Peyer's patch (tissue), 4 donors: ENCODE results near the gene NDUFB3. TPM values are rescaled to one million over a fixed set of nuclear protein-coding genes. Genes with fewer than 3 reads are reported as not detected.

Experiments used
- DNase-seq, 3 donors: peaks; one replicate each; pipeline ENCODE4 v3.0.0-alpha.2; 2017 to 2019
- H3K27ac ChIP-seq, 4 donors: fragments of 200-600 bp; sonication (generic); one replicate each; pipeline ENCODE4 v1.5.1; 2016 to 2019
- H3K27me3 ChIP-seq, 2 donors: fragments of 200-600 bp; sonication (generic); one replicate each; pipeline ENCODE4 v1.5.1; 2019
- H3K36me3 ChIP-seq, 3 donors: fragments of 200-600 bp; sonication (generic); one replicate each; pipeline ENCODE4 v1.5.1; 2016 to 2019
- H3K4me1 ChIP-seq, 4 donors: fragments of 200-600 bp; sonication (generic); one replicate each; pipeline ENCODE4 v1.5.1; 2016 to 2019
- H3K4me3 ChIP-seq, 4 donors: fragments of 200-600 bp; sonication (generic); 1 replicate in 3 of 4; 2 replicates in 1 of 4; pipeline ENCODE4 v1.5.1; 2016 to 2019; ENCODE audit warnings: mild to moderate bottlenecking in 1 of 4
- H3K9me3 ChIP-seq, 4 donors: fragments of 200-600 bp; sonication (generic); one replicate each; pipeline ENCODE4 v1.5.1; 2016 to 2019; ENCODE audit warnings: mild to moderate bottlenecking in 1 of 4
- CTCF ChIP-seq, 6 experiments: fragments of 450-650 bp in 4 of 6; fragments of 200-600 bp in 2 of 6; sonication (generic) in 1 of 6; IDR thresholded peaks; one replicate each; pipeline ENCODE4 v1.5.1; 2017 to 2019; ENCODE audit warnings: antibody characterized with exemption in 6 of 6, mild to moderate bottlenecking in 3 of 6, moderate library complexity in 1 of 6
- POLR2A ChIP-seq, 2 donors: fragments of 450-650 bp; IDR thresholded peaks; one replicate each; pipeline ENCODE4 v1.5.1; 2017; ENCODE audit warnings: antibody characterized with exemption in 2 of 2, mild to moderate bottlenecking in 2 of 2, moderate library complexity in 2 of 2
- total RNA-seq, 4 donors: library from RNA; depleted of rRNA; stranded (reverse); fragments of >200 nt; gene quantifications; one replicate each; pipeline ENCODE4 v1.1.0, GENCODE V29; 2016

NDUFB3 gene
- total RNA-seq, 4 donors from 2014 or later: 45.7 to 96.2 (median 75.1) TPM

GRCh38 chr2:201074996-201075395 lies 3.2 kb downstream of the NDUFB3 start:
- DNase-seq: no peak
- Histone ChIP-seq H3K4me3 (no peak overlapping the region), H3K27me3 (no peaks in the 10 kb centered on the region), H3K27ac (no peak overlapping the region), H3K36me3 (peaks cover 0 to 12% (median 0%) of the 10 kb centered on the region in 3 donors), H3K4me1 (peaks cover 0 to 23% (median 5%) of the 10 kb centered on the region in 4 donors), H3K9me3 (no peaks in the 10 kb centered on the region)
- TF ChIP-seq CTCF (IDR thresholded peaks at IDR 0.05): no peak
- TF ChIP-seq POLR2A (IDR thresholded peaks at IDR 0.05): no peak

GRCh38 chr2:201084863-201085262 lies 13.1 kb downstream of the NDUFB3 start:
- Histone ChIP-seq H3K36me3 (peaks cover 0 to 70% (median 0%) of the 10 kb centered on the region in 3 donors), H3K4me3 (no peak overlapping the region), H3K4me1 (no peaks in the 10 kb centered on the region), H3K27ac (no peak overlapping the region), H3K27me3 (no peaks in the 10 kb centered on the region), H3K9me3 (no peaks in the 10 kb centered on the region)
- no peak for TF ChIP-seq CTCF (IDR thresholded peaks at IDR 0.05)
- no peak for TF ChIP-seq POLR2A (IDR thresholded peaks at IDR 0.05)
- no peak for DNase-seq

- H3K9me3 ChIP-seq: no peaks in the 10 kb centered on the region
- H3K4me1 ChIP-seq: no peaks in the 10 kb centered on the region
- no peak for TF ChIP-seq POLR2A (IDR thresholded peaks at IDR 0.05)
- TF ChIP-seq CTCF (IDR thresholded peaks at IDR 0.05): no peak
- H3K27me3 ChIP-seq: no peaks in the 10 kb centered on the region
- H3K36me3 ChIP-seq: peaks cover 0 to 22% (median 0%) of the 10 kb centered on the region in 3 donors
- no peak overlapping the region for H3K4me3 ChIP-seq
- DNase-seq: no peak
- no peak overlapping the region for H3K27ac ChIP-seq
Observed at GRCh38 chr2:201090574-201090973, 18.8 kb downstream of the NDUFB3 start.

- H3K27me3 ChIP-seq: no peaks in the 10 kb centered on the region
- no peaks in the 10 kb centered on the region for H3K9me3 ChIP-seq
- H3K4me3 ChIP-seq: no peak overlapping the region
- H3K27ac ChIP-seq: no peak overlapping the region
- H3K36me3 ChIP-seq: no peaks in the 10 kb centered on the region
- DNase-seq: no peak
- TF ChIP-seq CTCF (IDR thresholded peaks at IDR 0.05) (no peak), POLR2A (IDR thresholded peaks at IDR 0.05) (no peak)
- no peaks in the 10 kb centered on the region for H3K4me1 ChIP-seq
Observed at GRCh38 chr2:201093573-201093972, 21.8 kb downstream of the NDUFB3 start.

GRCh38 chr2:201100497-201100896 lies 28.7 kb downstream of the NDUFB3 start:
- DNase-seq: no peak
- TF ChIP-seq POLR2A (IDR thresholded peaks at IDR 0.05) (no peak), CTCF (IDR thresholded peaks at IDR 0.05) (no peak)
- Histone ChIP-seq H3K27me3 (no peaks in the 10 kb centered on the region), H3K27ac (no peak overlapping the region), H3K9me3 (no peaks in the 10 kb centered on the region), H3K4me1 (no peaks in the 10 kb centered on the region), H3K4me3 (no peak overlapping the region), H3K36me3 (no peaks in the 10 kb centered on the region)

- H3K4me1 ChIP-seq: no peaks in the 10 kb centered on the region
- H3K27me3 ChIP-seq: no peaks in the 10 kb centered on the region
- no peak overlapping the region for H3K4me3 ChIP-seq
- no peaks in the 10 kb centered on the region for H3K9me3 ChIP-seq
- TF ChIP-seq POLR2A (IDR thresholded peaks at IDR 0.05): no peak
- TF ChIP-seq CTCF (IDR thresholded peaks at IDR 0.05): no peak
- no peaks in the 10 kb centered on the region for H3K36me3 ChIP-seq
- DNase-seq: no peak
- H3K27ac ChIP-seq: no peak overlapping the region
Observed at GRCh38 chr2:201105759-201106158, 34.0 kb downstream of the NDUFB3 start.
